Adipose tissue (tissue), 3 donors: ENCODE data around the gene PKP1. TPM values are rescaled to one million over a fixed set of nuclear protein-coding genes. Genes with fewer than 3 reads are reported as not detected.

Source experiments
- H3K27ac ChIP-seq: one replicate; pipeline ENCODE4 v1.5.1; 2013; ENCODE audit warnings: low read depth, low read length
- WGBS, 3 donors: extraction: QIAGEN DNeasy Blood & Tissue Kit; methylation state at CpG; one replicate each; pipeline ENCODE4 v1.1.7; 2013; 5-methylcytosine and 5-hydroxymethylcytosine counted together
- polyA plus RNA-seq, 3 donors: library from polyadenylated mRNA; stranded (reverse); fragments of 200-250 nt; gene quantifications; one replicate each; pipeline ENCODE4 v1.2.3, GENCODE V29; 2013
- donor health status: healthy with polysubstance abuse.
- donor health status: Bipolar disorder and iron deficiency.
- donor health status: healthy.

The PKP1 gene
- polyA plus RNA-seq, 3 donors: 0.64 to 6.5 (median 6.2) TPM

GRCh38 chr1:201274616-201275252 is 8.6 kb upstream of the PKP1 start:
- 92 to 96% (median 95%) methylated on average over 12 of the region's 12 CpGs for WGBS, 3 donors
- no peak overlapping the region for H3K27ac ChIP-seq

DNA sequence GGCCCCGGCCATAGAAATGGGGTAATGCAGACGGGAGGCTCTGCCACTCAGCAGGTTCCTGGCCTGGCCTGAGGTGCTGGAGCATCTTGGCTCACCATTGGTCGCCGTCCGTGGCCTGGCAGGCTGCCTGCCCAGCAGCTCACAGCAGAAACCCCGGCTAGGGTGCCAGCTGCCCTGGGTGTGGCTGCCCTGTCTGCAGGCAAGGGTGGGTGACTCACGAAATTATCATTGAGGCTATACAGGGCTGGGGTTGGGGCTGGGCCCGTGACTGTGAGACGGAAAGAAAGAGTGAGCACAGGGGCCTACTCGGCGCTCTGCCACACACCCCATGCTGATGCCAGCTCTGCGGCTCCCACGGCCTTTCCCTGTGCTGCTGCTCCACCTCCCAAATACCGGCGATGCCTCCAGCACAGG is 8.0 kb upstream of the PKP1 start:
- no peak overlapping the region for H3K27ac ChIP-seq
- WGBS, 3 donors: 73 to 77% (median 75%) methylated on average over 14 to 15 of the region's 15 CpGs

- 79 to 95% (median 82%) methylated on average over 5 to 6 of the region's 6 CpGs for WGBS, 3 donors
- H3K27ac ChIP-seq: no peak overlapping the region
Observed at GRCh38 chr1:201276891-201277290, 6.4 kb upstream of the PKP1 start.

DNA sequence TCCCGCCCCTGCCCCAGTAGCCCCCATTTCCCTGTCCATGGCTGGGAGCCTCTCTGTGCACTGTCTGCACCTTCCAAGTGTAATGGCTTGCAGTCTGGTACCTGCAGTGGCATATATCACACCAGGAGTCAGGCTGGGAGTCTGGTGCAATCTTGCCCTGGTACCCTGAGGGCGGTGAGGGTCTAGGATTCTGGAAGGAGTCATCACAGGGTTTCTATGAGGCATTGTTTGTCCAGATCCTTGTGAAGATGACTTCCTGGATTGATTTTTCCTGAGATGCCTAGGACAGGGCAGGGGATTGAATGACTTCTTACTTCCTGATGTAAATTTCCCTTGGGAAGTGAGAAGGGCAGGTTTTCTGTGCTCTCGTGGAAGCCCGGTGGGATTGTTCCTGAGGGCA is 5.9 kb upstream of the PKP1 start:
- no peak overlapping the region for H3K27ac ChIP-seq

GRCh38 chr1:201279313-201279712 is 4.0 kb upstream of the PKP1 start:
- WGBS, 3 donors: 36 to 64% (median 43%) methylated on average over 8 of the region's 8 CpGs
- no peak overlapping the region for H3K27ac ChIP-seq

More for the DNA sequence above, 5.9 kb upstream of the PKP1 start:
- WGBS, 3 donors: 76 to 85% (median 76%) methylated on average over 4 of the region's 4 CpGs

GRCh38 chr1:201280884-201281283 is 2.4 kb upstream of the PKP1 start:
- 72 to 76% (median 73%) methylated on average over 5 of the region's 5 CpGs for whole genome bisulfite sequencing, 3 donors

DNA sequence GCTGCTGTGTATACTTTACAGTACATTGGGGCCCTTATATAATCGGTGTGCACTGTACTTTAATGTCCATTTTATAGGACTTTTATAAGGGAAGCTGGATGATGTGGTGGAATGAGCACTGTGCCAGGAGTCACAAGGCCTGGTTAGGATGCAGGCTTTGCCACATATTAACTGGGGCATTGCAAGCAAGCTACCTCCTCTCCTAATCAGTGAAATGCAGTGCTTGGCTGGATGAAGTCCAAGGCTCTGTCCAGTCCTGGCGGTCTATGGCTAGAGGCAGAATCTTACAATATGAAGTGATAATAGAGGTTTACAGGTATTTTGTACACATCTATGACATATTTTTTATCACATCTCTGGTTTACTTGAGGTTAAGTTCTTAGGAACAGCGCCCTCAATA is 1.7 kb upstream of the PKP1 start:
- H3K27ac ChIP-seq: no peak overlapping the region
- 61 to 93% (median 87%) methylated on average over 3 of the region's 3 CpGs for WGBS, 3 donors

More at GRCh38 chr1:201280884-201281283, 2.4 kb upstream of the PKP1 start:
- H3K27ac ChIP-seq: no peak overlapping the region

GRCh38 chr1:201282216-201282615 is 1.1 kb upstream of the PKP1 start:
- H3K27ac ChIP-seq: no peak overlapping the region
- 56 to 90% (median 87%) methylated on average over 6 of the region's 6 CpGs for WGBS, 3 donors

GRCh38 chr1:201283836-201284553 is 689 bp downstream of the PKP1 start:
- no peak overlapping the region for H3K27ac ChIP-seq
- 31 to 36% (median 33%) methylated on average over 53 of the region's 53 CpGs for WGBS, 3 donors

- WGBS, 3 donors: 68 to 81% (median 78%) methylated on average over 6 of the region's 6 CpGs
- H3K27ac ChIP-seq: no peak overlapping the region
Observed at GRCh38 chr1:201284636-201285035, 1.3 kb downstream of the PKP1 start.

- WGBS, 3 donors: 70 to 83% (median 82%) methylated on average over 7 of the region's 7 CpGs
- H3K27ac ChIP-seq: no peak overlapping the region
Observed at GRCh38 chr1:201285846-201286245, 2.5 kb downstream of the PKP1 start.

DNA sequence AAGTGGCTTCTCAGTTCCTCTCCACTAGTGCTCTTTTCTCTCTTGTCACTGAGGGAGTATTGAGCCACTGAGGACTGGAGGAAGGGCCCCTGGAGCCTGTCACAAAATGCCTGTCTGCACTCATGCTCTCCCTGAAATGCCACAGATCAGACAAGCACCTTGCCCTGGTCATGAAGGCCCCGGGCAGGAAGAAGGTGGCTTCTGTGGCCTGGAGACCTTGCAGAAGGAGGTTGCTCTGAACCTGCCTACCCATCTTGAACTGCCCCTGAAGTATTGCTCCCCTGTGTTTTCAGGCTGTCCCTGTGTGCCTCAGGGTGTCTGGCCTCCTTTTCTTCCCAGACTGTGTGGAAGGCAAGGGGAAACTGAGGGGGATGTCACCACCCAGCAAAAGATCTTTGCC is 3.1 kb downstream of the PKP1 start:
- WGBS, 3 donors: 86 to 94% (median 94%) methylated on average over 1 of the region's 1 CpG
- no peak overlapping the region for H3K27ac ChIP-seq

DNA sequence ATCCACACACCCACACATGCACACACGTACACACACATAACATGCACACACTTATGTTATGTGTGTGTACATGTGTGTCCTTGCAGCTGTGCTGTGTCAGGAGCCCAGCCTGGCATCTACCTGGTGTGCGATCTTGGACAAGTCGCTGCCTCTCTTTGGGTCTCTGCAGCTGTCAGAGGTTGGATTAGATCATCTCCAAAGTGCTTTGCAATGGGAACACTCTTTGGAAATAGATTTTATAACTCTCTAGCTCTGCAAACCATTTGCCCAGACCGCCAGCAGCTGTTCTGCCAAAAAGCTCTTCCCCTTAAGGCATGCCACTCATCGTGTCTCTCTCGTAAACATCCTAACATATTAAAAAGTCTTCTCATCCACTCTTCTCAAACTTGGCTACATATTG is 4.7 kb downstream of the PKP1 start:
- no peak overlapping the region for H3K27ac ChIP-seq
- WGBS, 3 donors: 84 to 89% (median 88%) methylated on average over 6 of the region's 6 CpGs

DNA sequence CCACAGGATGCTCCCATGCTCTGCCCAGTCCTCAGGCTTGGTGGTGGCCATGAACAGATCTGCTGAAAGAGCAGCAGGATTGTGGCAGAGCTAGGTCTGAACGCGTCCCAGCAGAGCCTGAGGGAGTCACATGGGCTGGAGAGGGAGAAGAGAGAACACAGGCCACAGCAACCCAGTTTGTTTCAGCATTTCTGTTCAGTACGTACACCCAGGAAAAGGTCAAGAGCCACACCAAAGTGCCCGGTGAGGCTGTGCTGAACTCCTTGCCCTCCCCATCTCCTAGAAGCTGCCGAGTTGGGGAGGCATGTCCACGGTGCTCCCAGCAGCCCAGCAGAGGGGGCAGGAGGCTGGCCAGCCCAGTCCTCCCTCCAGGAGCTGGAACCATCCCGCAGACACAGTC is 5.5 kb downstream of the PKP1 start:
- WGBS, 3 donors: 57 to 68% (median 59%) methylated on average over 7 of the region's 7 CpGs
- no peak overlapping the region for H3K27ac ChIP-seq

DNA sequence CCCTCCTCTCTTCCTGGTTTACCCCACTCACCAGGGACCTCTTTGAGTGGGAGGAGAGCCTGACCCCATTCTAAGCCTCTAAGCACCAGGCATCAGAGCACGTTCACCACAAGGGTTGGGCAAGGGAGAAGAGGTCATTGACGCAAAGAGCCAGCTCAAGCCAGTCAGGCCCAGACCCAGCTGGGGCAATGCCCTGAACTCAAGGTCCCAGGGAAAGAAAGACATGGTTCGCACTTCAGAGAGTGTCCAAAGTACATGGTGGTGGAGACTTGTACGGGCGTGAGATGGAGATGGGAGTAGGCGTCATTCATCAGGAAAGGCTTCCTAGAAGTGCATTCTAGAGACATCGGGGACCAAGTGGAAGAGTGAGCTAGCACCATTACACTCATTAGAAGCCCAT is 7.2 kb downstream of the PKP1 start:
- H3K27ac ChIP-seq: no peak overlapping the region
- WGBS, 3 donors: 87 to 94% (median 87%) methylated on average over 7 of the region's 7 CpGs

- WGBS, 3 donors: 74 to 85% (median 78%) methylated on average over 8 of the region's 8 CpGs
- H3K27ac ChIP-seq: no peak overlapping the region
Observed at GRCh38 chr1:201291916-201292315, 8.6 kb downstream of the PKP1 start.

DNA sequence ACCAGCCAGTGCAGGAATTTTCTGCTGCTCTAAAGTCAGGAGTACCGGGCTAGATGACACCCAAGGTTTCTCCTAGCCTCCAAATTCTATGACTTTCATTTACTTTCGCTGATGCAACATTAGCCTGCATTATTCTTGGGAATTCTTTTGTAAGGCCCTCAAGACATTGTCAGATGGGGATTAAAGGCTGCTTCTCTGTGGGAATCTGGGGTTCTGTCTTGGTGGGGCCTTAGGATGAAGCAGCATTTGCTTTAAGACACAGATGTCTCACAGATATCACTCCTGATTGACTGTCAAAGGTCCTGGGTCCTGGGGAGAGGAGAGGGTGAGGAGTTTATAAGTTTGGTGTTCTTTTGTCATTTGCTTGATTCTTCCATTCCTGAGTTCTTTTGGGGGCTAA is 11.6 kb downstream of the PKP1 start:
- 69 to 88% (median 80%) methylated on average over 2 of the region's 2 CpGs for WGBS, 3 donors
- no peak overlapping the region for H3K27ac ChIP-seq

- WGBS, 3 donors: 81 to 82% (median 81%) methylated on average over 4 of the region's 4 CpGs
- no peak overlapping the region for H3K27ac ChIP-seq
Observed at GRCh38 chr1:201295346-201295745, 12.0 kb downstream of the PKP1 start.

- H3K27ac ChIP-seq: no peak overlapping the region
- WGBS, 3 donors: 50 to 72% (median 64%) methylated on average over 3 of the region's 3 CpGs
Observed at GRCh38 chr1:201295861-201296260, 12.6 kb downstream of the PKP1 start.

- 74 to 81% (median 80%) methylated on average over 4 of the region's 4 CpGs for WGBS, 3 donors
- no peak overlapping the region for H3K27ac ChIP-seq
Observed at GRCh38 chr1:201296352-201296751, 13.0 kb downstream of the PKP1 start.
